Effector memory CD4-positive, alpha-beta T cell (primary cell): ENCODE measurements around the gene SYNDIG1.

Experiments used
- DNase-seq, 3 donors: peaks; one replicate each; pipeline ENCODE4 v3.0.0-alpha.2; 2020
- H3K27ac ChIP-seq: 2 replicates; pipeline ENCODE4 v1.7.0; 2013; ENCODE audit warnings: mild to moderate bottlenecking, low read length, moderate library complexity; ENCODE audit not compliant: insufficient read depth, poor library complexity, severe bottlenecking
- H3K27me3 ChIP-seq: replicated peaks from 2 replicates; pipeline ENCODE4 v1.7.0; 2013; ENCODE audit warnings: mild to moderate bottlenecking, low read length; ENCODE audit not compliant: insufficient read depth, control insufficient read depth, poor library complexity, severe bottlenecking
- H3K36me3 ChIP-seq: 2 replicates; pipeline ENCODE4 v1.7.0; 2013; ENCODE audit warnings: mild to moderate bottlenecking, low read length, moderate library complexity; ENCODE audit not compliant: control insufficient read depth, insufficient read depth
- H3K4me1 ChIP-seq: 2 replicates; pipeline ENCODE4 v1.7.0; 2013; ENCODE audit warnings: low read length, mild to moderate bottlenecking; ENCODE audit not compliant: control insufficient read depth, insufficient read depth, poor library complexity, severe bottlenecking
- H3K4me3 ChIP-seq: 2 replicates; pipeline ENCODE4 v1.7.0; 2013; ENCODE audit warnings: low read length, low read depth, mild to moderate bottlenecking; ENCODE audit not compliant: insufficient read depth, poor library complexity, severe bottlenecking
- H3K9me3 ChIP-seq: 2 replicates; pipeline ENCODE4 v1.7.0; 2013; ENCODE audit warnings: mild to moderate bottlenecking, low read length, moderate library complexity; ENCODE audit not compliant: control insufficient read depth

The SYNDIG1 gene

DNA sequence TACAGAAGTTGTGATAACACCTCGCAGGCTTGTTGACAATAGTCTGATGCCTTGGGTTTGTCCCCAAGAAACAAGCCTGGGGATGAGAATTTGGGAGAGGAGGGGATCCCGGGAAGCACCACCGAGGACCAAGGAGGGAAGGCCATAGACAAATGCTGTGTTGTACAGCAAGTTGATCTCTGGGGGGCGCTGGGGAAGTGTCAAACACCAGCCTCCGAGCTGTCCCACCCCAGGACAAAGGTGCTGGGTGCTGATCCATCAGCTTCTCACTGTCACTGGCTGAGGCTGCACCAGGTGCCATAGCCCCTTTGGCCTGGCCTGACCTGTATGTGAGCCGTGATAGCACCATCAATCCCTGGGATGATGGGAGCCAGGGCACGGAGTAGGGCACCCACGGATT, 64.0 kb downstream of the SYNDIG1 start:
- H3K9me3 ChIP-seq = no peaks in the 10 kb centered on the region
- no peaks in the 10 kb centered on the region for H3K36me3 ChIP-seq
- no peak overlapping the region for H3K27ac ChIP-seq
- H3K4me3 ChIP-seq = no peak overlapping the region
- no peaks in the 10 kb centered on the region for H3K27me3 ChIP-seq
- no peaks in the 10 kb centered on the region for H3K4me1 ChIP-seq
- DNase-seq = no peak

DNA sequence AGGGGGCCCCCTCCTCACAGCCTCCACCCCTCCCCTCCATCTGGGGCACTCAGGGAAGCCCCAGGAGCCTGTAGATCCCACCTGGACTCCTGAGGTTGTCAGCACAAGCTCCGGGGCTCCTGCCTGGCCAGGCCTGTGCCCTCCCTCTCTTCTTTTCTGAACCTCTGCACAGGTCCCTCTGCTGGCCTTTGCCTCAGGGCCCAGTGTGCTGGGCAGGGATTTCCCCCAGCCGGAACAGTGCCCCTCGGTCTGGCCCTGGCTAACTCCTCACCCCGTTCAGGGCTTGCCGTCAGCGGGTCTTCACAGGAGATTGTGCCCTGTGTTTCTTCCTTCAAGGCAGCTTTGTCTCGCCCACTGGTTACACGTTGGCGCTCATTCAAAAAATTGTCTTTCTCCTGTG, 64.9 kb downstream of the SYNDIG1 start:
- Histone ChIP-seq H3K9me3 (no peaks in the 10 kb centered on the region), H3K36me3 (no peaks in the 10 kb centered on the region), H3K4me3 (no peak overlapping the region), H3K27ac (no peak overlapping the region), H3K27me3 (no peaks in the 10 kb centered on the region), H3K4me1 (no peaks in the 10 kb centered on the region)
- DNase-seq = no peak

DNA sequence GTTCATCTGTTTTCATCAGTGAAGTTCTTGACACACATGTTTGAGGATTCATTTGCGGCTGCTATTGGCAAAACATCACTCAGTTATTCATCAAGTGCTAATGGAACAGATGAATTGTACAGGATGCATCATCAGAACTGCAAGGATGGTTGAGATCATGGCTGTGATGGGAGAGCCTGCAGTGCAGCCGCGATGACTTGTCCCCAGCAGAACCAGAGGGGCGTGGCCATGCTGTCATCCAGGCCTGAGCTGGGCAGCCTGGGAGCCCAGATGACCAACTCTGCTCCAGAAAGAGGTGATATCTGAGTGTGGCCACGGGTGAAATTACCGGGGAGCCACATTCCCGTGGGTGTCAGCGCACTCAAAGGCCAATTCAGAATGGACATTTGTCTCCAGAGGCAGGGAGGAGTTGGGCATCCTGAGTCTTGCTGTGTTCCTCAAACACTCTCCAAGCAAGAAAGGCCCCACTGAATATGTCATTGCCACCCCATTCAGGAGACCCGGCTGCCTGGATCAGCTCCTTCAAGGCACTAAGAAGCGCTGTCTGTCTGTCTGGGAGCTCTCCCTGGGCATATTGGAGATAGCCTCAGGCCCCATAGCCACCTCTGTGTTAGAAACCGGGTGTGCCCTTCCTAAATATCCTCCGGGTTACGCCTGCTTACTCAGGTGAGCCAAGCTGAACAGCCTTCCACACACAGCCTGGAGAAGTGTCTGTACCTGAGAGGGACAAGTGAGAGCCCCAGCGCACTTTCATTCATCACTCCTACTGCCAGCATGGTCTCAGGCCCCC, 66.7 kb downstream of the SYNDIG1 start:
- no peaks in the 10 kb centered on the region for H3K9me3 ChIP-seq
- H3K4me3 ChIP-seq = no peak overlapping the region
- H3K27me3 ChIP-seq = no peaks in the 10 kb centered on the region
- H3K36me3 ChIP-seq = no peaks in the 10 kb centered on the region
- no peaks in the 10 kb centered on the region for H3K4me1 ChIP-seq
- H3K27ac ChIP-seq = no peak overlapping the region
- no peak for DNase-seq

DNA sequence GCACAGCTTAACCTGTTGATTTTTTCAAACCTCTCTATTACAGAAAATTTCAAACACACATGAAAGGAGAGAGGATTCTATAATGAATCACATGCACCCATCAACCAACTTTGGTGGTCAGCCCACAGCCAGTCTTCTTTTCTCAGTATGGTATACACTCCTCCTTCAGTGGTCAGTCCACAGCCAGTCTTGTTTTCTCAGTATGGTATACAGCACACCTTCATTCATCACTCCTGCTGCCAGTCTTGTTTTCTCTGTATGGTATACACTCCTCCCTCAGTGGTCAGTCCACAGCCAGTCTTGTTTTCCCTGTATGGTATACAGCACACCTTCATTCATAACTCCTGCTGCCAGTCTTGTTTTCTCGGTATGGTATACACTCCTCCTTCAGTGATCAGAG, 67.8 kb downstream of the SYNDIG1 start:
- Histone ChIP-seq H3K9me3 (no peaks in the 10 kb centered on the region), H3K27ac (no peak overlapping the region), H3K4me3 (no peak overlapping the region), H3K27me3 (no peaks in the 10 kb centered on the region), H3K36me3 (no peaks in the 10 kb centered on the region), H3K4me1 (no peaks in the 10 kb centered on the region)
- no peak for DNase-seq

DNA sequence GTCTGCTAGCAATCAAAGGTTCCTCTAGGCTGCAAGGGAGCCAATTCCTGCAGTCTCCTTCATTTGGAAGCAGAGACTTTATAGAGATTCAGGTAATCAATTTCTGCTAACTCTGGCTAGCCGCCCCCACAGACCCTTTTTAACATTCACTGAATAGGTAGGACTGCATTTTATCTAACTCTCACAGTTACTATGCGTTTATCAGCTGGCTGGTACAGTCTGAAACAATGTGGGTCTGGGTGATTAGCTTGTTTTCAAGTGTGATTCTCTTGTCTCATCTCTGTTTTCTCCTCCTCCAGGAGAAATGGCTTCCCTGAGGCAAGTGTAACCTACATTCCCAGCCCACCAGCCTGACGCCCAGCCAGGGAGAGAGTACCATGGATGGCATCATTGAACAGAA, 73.3 kb downstream of the SYNDIG1 start:
- Histone ChIP-seq H3K36me3 (no peaks in the 10 kb centered on the region), H3K9me3 (no peaks in the 10 kb centered on the region), H3K27me3 (no peaks in the 10 kb centered on the region), H3K27ac (no peak overlapping the region), H3K4me1 (no peaks in the 10 kb centered on the region), H3K4me3 (no peak overlapping the region)
- no peak for DNase-seq

DNA sequence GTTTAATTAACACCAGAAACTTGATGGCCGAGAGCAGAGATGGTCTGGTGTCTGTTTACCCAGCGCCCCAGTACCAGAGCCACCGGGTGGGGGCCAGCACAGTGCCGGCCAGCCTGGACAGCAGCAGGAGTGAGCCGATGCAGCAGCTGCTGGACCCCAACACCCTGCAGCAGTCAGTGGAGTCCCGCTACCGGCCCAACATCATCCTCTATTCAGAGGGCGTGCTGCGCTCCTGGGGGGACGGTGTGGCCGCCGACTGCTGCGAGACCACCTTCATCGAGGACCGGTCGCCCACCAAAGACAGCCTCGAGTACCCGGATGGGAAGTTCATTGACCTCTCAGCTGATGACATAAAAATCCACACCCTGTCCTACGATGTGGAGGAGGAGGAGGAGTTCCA, 73.7 kb downstream of the SYNDIG1 start:
- H3K4me3 ChIP-seq = no peak overlapping the region
- no peaks in the 10 kb centered on the region for H3K4me1 ChIP-seq
- DNase-seq = no peak
- H3K27me3 ChIP-seq = no peaks in the 10 kb centered on the region
- H3K27ac ChIP-seq = no peak overlapping the region
- no peaks in the 10 kb centered on the region for H3K36me3 ChIP-seq
- H3K9me3 ChIP-seq = no peaks in the 10 kb centered on the region

DNA sequence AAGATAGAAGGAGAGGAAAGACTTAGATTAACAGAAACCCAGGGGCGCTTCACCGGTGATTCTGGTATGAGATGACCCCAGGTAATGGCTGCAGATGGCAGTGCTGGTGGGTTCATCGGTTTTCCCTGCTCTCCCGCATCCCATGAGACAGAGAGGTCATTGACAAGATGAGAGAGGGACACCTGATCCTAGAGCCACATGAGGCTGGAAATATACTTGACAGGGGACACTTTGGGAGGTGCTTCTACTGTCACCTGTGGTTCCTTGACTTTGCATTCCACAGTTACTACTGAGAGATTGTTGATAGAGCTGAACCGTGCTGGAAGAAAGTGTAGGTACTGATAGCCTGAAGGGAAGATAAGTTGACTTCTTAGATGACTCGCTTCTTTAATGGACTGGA, 74.3 kb downstream of the SYNDIG1 start:
- H3K4me1 ChIP-seq = no peaks in the 10 kb centered on the region
- no peak overlapping the region for H3K4me3 ChIP-seq
- H3K9me3 ChIP-seq = no peaks in the 10 kb centered on the region
- no peaks in the 10 kb centered on the region for H3K27me3 ChIP-seq
- no peaks in the 10 kb centered on the region for H3K36me3 ChIP-seq
- DNase-seq = no peak
- H3K27ac ChIP-seq = no peak overlapping the region

DNA sequence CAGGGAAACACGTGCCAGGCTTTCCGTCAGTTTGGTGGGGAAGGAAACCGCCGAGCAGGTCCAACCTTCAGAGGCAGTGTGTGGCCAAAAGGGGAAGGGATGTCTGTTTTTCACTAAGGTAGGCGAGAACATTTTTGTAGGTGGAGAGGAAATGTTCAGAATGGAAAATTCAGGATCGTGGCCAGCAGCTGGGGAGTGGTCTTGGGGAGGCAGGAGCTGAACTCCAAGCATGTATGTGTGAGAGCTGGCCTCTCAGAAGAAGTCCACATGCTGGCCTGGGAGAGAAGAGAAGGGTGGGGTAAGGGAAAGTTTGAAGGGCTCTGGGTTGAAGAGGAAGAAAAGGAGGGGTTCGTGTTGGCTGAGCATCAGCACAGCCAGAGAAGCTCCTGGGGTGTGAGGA, 74.9 kb downstream of the SYNDIG1 start:
- DNase-seq = no peak
- H3K4me1 ChIP-seq = no peaks in the 10 kb centered on the region
- H3K27me3 ChIP-seq = no peaks in the 10 kb centered on the region
- no peaks in the 10 kb centered on the region for H3K36me3 ChIP-seq
- no peak overlapping the region for H3K27ac ChIP-seq
- H3K4me3 ChIP-seq = no peak overlapping the region
- no peaks in the 10 kb centered on the region for H3K9me3 ChIP-seq

DNA sequence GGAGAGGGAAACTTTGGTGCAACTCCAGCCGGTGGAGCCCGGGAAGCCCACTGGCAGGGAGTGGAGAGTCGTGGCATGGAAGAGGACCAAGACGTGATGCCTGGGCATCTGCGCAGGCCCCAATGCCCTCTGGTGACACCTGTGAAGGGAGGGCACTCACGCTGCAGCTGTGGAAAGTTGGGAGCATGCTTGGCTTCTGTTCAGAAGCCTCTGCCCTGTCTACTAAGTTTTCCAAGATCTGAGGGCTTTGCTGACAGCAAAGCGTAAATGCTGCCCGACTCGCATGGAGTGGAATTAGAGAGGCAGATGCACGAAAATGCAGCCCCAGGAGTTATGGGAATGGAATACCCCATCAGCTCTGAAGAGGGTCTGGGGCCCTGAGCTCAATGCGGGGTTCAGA, 75.7 kb downstream of the SYNDIG1 start:
- H3K27ac ChIP-seq = no peak overlapping the region
- no peaks in the 10 kb centered on the region for H3K9me3 ChIP-seq

DNA sequence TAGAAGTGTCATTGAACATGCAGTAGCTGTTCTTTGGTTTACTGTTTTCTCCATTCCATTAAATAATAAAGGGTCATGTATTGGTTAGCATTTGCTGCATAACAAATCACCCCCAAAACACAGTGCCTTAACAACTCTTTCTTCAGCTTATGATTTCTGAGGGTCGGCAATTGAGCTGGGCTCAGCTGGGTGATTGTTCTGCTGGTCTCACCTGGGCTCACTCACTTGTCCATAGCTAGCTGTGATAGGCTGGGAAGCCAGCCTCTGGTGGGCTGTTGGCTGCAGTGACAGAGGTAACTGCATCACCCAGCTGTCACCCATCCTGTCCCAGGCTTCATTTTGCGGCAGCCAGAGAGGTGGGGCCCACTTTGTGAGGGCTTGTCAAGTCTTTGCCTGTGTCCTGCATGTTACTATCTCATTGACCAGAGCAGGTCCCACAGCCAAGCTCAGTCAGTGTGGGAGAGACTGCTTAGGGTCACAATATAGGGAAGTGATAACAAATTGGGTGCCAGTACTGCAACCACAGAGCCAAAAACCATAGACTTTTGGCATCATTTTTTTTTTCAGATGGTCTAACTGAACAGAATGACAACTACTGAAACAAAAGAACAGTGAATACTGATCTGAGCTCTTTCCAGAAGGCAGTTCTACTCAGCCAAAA, 76.9 kb downstream of the SYNDIG1 start:
- Histone ChIP-seq H3K4me3 (no peak overlapping the region), H3K9me3 (no peaks in the 10 kb centered on the region), H3K27me3 (no peaks in the 10 kb centered on the region), H3K27ac (no peak overlapping the region), H3K36me3 (no peaks in the 10 kb centered on the region), H3K4me1 (no peaks in the 10 kb centered on the region)
- DNase-seq = no peak

More for the DNA sequence above, 75.7 kb downstream of the SYNDIG1 start:
- Histone ChIP-seq H3K27me3 (no peaks in the 10 kb centered on the region), H3K36me3 (no peaks in the 10 kb centered on the region), H3K4me3 (no peak overlapping the region), H3K4me1 (no peaks in the 10 kb centered on the region)
- DNase-seq = no peak
